ENCODE measurements around the gene FZR1.
"Not testable (repeated sequence)": the region's sequence is repeated elsewhere in the genome, so short reads cannot be mapped to it uniquely, and the experiment has no call there.

Gene FZR1

GRCh38 chr19:3514930-3515329, 8.8 kb downstream of the FZR1 start:
- no peak for DNase-seq (ENCODE audit: low spot score)

- DNase-seq (ENCODE audit: low spot score) = no peak
These were observed 9.8 kb downstream of the FZR1 start for GRCh38 chr19:3515891-3516422.

DNA sequence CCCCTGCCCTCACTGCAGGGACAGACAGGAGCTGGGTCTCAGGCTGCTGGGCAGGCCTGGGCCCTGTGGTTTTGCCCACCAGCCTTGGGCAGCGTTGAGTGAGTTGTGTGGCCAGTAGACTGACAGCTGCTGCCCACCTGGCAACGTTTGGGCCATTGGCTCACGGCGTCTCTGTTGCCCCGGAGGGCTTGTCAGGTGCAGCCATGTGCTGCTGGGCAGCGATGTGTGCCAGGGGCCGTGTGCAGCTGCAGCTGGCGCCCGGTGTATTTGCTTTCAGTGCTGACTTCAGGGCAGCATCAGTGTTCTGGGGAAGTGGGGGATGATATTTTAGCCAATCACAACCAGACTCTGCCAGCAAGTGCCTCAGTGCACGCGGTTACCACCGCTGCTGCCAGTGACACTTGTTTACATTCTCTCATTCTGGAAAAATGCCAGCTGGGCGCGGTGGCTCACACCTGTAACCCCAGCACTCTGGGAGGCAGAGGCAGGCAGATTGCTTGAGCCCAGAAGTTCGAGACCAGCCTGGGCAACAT, 10.6 kb downstream of the FZR1 start:
- DNase-seq (ENCODE audit: low spot score) = peak; percentile 52

DNA sequence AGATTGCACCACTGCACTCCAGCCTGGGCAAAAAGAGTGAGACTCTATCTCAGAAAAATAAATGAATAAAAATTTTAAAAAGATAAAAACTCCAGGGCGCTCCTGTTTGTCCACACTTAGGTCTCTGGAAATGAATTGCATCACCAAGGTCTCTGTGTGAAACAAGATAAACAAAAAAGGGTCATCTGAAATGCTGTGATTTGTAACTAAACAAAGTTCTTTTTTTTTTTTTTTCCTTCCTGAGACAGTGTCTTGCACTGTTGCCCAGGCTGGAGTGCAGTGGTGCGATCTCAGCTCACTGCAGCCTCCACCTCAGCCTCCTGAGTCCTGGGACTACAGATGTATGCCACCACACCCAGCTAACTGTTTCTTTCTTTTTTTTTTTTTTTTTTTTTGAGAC, 11.5 kb downstream of the FZR1 start:
- no peak for DNase-seq (ENCODE audit: low spot score)

- DNase-seq (ENCODE audit: low spot score) = no peak
These were observed 12.1 kb downstream of the FZR1 start for GRCh38 chr19:3518255-3518654.

- no peak for DNase-seq (ENCODE audit: low spot score)
These were observed 12.5 kb downstream of the FZR1 start for GRCh38 chr19:3518659-3519058.

- DNase-seq (ENCODE audit: low spot score) = no peak
These were observed 13.0 kb downstream of the FZR1 start for GRCh38 chr19:3519126-3519525.

GRCh38 chr19:3520166-3521103, 14.3 kb downstream of the FZR1 start:
- DNase-seq (ENCODE audit: low spot score) = no peak

GRCh38 chr19:3521104-3521445, 15.0 kb downstream of the FZR1 start:
- DNase-seq (ENCODE audit: low spot score) = no peak

DNA sequence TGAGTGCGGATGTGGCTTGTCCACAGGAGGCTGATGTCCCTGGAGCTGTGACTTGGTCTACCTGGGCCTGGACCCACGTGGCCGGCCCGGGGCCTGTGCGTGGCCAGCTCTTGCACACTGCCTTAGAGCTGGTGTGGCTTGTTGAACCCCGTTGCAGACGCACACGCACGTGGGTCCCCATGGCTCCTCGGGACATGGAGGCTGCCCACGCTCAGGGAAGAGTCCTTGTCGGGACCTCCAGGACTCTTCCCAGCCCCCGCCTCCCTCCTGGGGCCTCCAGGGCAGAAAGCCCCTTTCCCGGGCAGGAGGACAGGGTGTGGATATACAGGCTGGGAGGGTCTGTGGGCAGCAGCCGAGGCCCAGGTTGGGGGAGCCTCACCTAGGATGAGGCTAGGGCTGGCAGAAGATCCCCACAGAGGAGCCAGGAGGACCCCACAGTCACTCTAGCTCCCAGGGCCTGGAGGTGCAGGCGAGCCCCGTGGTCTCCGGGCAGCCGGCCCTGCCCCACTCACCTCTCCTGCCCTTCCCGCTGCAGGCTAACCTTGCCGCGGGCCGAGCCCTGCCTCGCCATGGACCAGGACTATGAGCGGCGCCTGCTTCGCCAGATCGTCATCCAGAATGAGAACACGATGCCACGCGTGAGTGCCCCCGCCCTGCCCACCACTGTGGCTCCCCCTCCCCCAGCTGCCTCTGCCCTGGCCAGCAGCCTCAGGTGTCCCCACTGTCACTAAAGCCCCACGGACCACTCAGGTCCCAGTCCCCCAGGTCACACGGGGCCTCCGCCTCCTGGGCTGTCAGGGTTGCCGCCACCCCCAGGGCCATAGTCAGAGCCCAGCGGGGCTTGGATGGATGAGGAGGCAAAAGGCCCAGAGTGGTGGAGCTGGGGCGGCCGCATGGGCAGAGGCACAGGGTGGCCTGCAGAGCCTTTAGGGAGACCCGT, 16.6 kb downstream of the FZR1 start:
- no peak for DNase-seq (ENCODE audit: low spot score)

DNA sequence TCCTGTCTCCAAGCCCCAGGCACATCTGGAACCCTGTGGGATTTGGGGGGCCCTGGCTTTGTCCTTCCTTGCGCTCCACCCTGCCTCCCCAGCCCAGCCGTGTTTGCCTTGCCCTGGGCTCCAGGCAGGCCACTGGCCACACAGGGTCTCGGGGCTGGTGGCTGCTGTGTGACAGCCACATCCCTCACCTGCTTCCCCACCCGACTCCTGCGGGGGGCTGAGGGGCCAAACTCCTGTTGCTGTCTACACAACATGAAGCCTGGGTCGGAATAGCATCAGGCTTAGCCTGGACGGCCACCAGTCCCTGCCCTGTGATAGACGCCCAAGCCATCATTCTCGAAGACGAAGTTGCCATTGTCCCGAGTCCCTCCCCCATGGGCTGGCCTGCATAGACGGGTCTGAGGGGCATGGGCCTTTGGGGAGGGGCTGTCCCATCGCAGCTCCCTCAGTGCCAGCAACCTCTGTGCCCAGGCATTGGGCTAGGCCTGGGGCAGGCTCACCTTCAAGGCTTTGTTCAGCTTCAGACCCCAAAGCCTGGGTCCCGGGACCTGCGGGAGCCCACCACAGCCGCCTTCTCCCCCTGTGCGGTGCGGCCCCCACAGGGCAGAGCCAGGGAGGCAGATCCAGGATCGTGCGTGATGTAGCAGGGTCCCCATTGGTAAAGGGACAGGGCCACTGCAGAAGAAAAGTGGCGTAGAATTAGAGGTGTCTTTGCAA, 17.4 kb downstream of the FZR1 start:
- no peak for DNase-seq (ENCODE audit: low spot score)

GRCh38 chr19:3524078-3524842, 18.1 kb downstream of the FZR1 start:
- no peak for DNase-seq (ENCODE audit: low spot score)

DNA sequence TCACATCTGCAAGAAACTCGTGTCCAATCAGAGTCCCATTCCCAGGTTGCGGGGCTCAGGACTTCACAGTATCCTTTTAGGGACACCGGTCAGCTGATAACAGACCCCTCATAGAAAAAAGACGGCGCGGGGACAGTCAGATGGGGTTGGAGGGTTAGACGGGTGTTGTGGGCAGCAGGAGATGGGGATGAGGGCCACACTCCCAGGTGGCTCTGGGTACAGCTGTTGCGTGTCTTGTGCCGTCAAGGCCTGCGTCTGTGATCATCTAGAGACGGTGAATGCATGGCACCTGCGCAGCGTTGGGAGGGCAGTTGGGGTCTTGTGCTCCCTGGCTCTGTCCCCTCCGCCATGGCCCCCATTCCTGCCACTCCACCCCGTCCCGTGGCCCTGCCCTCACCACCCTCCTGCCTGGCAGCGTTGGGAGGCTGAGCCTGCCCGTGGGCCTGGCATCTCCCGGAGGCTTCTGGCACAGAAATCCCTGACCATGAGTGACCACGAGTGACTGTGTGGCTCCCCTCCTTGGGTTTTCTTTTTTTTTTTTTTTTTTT, 18.9 kb downstream of the FZR1 start:
- no peak for DNase-seq (ENCODE audit: low spot score)

GRCh38 chr19:3526507-3527237, 20.6 kb downstream of the FZR1 start:
- DNase-seq (ENCODE audit: low spot score) = no peak

DNA sequence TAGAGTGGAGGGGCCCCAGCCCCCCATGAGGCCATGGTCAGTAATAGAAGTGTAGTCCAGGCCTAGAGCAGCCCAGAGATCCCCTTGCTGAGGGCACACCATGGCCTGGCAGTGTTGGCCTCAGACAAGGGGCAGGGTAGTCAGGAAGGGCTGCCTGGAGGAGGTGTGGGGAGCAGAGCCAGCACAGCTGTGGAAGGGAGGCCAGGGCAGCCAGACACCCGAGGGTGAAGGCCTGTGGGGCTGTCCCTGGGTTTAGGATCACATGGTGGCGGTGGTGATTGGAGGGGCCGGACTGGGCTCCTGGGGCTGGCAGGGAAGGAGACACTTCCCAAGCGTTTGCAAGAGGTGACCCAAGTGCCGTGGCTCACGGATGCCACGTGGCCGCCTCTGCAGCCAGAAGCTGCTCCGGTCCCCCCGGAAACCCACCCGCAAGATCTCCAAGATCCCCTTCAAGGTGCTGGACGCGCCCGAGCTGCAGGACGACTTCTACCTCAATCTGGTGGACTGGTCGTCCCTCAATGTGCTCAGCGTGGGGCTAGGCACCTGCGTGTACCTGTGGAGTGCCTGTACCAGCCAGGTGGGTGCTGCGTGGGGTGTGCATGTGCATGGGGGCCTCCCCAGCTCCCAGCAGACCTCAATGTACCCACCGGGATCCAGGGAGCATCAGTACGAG, 21.3 kb downstream of the FZR1 start:
- no peak for DNase-seq (ENCODE audit: low spot score)

DNA sequence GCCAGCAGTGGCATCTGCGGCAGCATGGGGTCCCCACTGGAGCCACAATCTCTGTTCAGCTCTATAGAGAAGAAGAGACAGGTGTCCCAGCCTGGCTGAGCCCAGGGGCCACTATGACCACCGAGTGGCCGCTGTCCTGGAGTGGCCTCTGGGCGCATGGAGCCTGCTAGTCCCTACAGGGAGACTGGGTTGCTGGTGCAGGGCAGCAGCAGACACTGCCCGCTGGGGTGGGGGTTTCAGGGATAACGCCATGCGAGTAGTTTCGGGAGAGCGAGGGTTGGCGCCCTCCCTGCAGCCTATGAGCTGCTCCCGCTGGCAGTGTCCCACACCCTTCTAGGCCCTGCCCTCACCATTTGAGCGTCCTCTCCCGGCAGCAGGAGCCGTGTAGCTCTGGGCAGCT, 22.0 kb downstream of the FZR1 start:
- no peak for DNase-seq (ENCODE audit: low spot score)

GRCh38 chr19:3528539-3529211, 22.6 kb downstream of the FZR1 start:
- DNase-seq (ENCODE audit: low spot score) = no peak

- not testable (repeated sequence) for DNase-seq (ENCODE audit: low spot score)
These were observed 23.2 kb downstream of the FZR1 start for GRCh38 chr19:3529299-3529698.

- DNase-seq (ENCODE audit: low spot score) = no peak
These were observed 24.3 kb downstream of the FZR1 start for GRCh38 chr19:3530389-3530788.

Data from CD4-positive, alpha-beta T cell treated with Interleukin-15 for 4 hours (primary cell).